ENCODE data around the gene ANKRD11.
A peak's percentile ranks its signal among the peaks of the same experiment; 100 is the strongest.
"Not testable (repeated sequence)": the region's sequence is repeated elsewhere in the genome, so short reads cannot be mapped to it uniquely, and the experiment has no call there.

ANKRD11 gene

DNA sequence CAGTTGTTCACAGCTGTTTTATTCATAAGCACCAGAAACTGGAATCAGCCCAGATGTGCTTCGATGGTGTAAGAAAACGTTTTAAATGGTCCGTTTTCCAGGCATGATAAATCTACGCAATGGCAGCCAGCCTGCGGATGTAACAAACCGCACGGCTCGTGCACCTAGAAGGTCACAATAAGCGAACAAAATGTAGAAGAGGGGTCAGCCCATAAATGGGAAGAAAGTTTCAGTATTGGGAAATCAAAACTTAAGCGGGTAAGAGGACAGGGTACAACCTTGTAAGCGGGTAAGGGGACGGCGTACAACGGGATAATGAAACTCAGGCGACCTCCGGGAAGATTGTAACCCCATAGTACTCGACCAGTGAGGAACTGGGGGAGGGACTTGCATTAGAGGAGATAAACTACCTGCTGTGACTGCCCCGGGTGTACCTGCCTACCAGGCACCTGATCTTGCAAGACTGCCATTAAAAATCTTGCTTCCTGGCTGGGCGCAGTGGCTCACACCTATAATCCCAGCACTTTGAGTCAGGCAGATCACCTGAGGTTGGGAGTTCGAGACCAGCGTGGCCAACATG is 66.6 kb downstream of the ANKRD11 start:
- no peak for DNase-seq

DNA sequence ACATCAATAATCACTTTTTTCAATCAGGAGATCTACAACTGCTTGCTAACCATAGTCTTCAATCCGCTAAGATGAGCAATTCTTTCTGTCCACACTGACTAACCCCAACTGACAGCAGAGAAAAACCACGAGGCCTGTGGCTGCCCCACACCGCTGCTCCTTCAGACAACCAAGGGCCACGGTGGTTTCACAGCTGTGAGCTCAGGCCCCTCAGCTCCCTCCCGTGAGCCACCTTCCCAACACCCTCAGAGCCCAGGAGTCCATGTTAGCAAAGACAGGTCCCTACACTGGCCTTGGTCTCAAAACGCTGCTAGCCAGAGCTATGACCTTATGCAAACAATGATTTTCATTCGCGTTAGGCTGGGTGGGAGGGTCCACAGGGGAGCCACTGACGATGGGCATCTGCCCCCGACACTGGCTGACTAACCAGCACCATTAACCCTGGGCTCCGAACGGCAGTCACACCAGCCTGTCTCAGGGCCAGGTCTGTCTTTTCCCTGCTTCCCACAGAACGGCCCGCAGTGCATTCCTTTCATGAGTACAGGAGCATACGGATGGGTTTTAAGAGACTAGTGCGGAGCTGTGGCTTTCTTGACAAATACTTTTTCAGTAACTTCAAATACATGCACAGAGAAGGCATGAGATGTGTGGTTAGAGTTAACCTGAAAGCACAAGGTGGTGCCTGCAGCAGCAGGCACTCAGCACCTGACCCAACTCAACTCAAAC is 67.3 kb downstream of the ANKRD11 start:
- DNase-seq, result peak; percentile 77

DNA sequence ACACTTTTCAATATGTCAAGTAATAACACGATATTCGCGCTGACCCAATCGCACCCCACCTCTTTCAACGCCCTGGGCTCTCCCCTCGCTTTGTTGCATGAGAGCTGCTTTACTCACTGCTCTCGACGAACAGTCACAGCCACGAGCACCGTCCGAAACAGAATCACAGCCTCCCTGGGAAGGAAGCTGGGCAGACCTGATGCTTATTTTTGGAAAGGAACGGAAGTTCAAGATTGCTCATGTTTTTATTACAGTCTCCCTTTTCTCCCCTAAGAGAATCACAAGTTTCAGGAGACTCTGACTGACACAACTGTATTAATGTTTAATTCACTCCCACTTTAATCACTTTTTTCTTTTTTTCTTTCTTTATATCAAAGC is 67.8 kb downstream of the ANKRD11 start:
- peak; percentile 69 for DNase-seq

DNA sequence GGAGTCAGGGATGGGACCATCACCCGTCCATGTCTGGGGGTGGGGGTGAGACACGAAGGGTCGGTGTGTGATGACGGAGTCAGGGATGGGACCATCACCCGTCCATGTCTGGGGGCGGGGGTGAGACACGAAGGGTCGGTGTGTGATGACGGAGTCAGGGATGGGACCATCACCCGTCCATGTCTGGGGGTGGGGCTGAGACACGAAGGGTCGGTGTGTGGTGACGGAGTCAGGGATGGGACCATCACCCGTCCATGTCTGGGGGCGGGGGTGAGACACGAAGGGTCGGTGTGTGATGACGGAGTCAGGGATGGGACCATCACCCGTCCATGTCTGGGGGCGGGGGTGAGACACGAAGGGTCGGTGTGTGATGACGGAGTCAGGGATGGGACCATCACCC is 69.1 kb downstream of the ANKRD11 start:
- not testable (repeated sequence) for DNase-seq

DNA sequence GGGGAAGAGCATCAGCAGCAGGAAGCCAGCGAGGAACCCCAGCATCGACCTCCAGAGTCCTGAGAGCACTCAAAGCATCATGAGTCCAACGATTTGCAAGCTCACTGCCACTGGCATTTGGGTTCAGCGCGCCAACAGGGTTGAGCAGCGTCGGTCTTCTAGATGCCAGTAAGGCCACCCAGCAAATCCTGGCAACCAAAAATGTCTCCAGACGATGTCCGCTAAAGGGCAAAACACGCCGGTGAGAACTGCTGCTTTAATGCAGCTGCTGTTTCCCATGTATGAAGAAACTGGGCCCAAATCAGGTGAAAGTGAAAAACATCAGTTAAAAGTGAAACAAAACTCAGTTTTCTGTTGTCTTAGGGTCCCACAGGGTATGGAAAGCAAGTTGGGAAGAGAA is 70.2 kb downstream of the ANKRD11 start:
- DNase-seq, result no peak

DNA sequence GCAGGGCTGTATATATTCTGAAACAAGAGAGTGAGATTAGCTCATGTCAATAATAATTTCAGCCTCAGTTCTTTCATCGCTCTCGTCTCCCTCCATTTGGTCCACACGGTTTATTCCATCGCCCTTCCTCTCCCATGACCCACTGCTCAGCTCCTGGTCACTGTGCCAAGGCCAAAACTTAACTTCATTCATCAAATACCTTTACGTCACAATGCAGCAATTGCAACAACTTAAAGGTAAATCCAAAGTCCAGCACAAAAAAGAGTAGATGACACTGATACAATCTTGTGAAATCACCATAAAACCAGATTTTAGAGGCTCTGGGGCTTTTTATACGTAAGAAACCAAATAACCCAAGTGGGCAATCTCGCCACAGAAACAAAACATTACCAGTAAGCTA is 72.0 kb downstream of the ANKRD11 start:
- DNase-seq, result no peak

DNA sequence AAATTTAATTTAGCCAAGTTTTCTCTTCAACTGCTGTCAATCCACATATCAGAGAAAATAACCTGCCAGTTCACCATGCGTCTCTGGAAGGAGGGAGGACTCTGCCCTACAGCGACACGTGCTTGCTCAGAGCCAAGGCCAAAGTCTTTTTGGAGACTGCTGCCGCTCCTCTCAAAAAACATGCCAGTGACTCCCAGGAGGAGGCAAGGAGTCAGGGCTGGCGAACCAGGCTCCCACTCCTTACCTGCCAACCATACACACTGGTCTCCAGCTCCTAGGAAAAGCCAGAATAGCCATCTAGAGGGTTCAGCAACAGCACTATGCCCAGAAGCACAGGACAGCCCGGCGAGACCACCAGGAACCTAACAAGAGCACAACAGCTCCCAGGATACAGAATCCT is 73.0 kb downstream of the ANKRD11 start:
- no peak for DNase-seq

DNA sequence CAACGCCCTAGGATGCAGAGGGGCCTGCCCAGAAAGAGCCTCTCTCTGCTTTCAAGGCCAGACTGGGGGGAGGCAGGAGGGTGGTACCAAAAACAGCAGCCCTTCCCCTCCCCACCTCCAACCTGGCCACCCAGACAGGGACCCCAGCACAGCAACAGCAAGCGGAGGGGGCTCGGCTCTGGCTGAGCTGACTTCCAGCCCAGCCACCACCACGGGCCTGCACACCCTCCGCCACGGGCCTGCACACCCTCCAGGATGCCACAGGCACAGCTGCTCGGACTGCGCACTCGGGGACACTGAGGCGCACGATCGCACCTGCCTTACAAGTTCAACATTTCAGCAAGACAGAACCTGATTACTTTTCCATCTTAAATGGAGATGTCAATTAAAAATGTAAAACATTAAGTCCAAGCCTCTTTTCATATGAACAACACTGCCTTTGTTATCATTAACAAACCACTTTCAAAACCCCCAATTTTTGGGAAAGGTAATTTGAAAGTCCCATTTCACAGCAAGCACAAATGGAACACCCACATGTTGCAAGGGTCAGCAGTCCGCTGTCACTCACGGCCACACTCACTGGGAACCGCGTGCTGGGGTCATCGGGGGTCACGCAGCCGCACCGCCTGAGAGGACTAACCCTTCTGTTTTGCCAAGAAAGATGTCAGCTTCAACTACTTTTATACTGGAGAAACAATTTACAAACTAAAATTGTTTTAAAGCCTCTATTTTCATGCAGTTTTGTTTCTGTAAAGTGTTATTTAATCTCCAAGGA is 76.4 kb downstream of the ANKRD11 start:
- DNase-seq, result no peak

DNA sequence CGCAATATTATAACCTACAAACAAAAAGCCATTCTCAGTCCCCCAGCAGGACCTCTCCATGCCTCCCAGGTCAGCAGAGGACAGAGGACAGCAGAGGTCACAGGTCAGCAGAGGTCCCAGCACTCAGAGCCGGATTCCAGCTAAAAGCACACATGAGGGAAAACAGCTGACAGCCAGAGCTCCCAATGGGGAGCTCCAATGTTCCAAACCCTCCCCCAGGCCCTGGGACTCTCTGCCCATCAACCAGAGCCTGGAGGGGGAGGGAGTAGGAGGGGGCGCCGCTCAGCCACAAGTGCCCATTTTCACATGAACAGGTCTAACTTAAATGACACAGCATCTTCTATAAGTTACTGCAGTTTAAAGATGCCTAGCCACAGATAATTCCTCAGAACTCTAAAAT is 77.5 kb downstream of the ANKRD11 start:
- DNase-seq, result no peak

DNA sequence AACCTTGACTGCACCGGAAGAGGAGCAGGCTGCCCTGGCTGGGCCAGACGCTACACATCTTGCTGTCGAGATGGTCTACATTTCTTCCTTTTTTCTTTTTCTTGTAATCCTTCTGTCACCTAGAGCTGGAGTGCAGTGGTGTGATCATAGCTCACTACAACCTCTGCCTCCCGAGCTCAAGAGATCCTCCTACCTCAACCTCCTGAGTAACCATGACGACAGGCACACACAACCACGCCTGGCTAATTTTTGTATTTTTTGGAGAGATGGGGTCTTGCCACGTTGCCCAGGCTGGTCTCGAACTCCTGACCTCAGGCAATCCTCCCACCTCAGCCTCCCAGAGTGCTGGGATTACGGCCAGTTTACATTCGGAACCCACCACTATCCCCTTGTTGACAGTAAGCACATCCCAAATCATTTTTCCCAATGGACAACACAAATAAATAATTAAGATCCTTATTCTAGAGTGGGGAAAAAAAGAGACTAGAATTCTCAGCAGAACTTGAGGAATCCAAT is 79.0 kb downstream of the ANKRD11 start:
- no peak for DNase-seq

DNA sequence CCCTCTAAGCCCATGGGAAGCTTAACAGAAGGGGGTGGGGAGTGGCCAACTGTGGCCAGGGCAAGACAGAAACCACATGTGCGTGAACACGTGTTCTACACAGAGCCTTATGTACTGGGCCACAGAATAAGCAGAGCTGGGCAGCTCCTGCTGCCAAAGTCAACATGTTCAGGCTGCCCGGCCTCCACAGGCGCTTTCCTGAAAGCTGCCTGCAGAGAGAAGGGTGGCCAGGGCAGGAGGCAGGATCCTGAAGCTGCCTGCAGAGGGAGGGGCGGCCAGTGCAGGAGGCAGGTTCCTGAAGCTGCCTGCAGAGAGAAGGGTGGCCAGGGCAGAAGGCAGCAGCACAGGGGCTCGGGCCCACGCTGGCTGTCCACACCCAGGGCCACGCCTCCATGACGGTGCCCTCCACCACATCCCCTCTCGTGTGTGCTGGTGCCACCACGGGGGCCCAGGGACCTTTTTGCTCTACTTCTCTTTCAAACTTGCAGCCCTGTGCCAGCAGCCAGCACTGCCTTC is 79.5 kb downstream of the ANKRD11 start:
- DNase-seq, result no peak

DNA sequence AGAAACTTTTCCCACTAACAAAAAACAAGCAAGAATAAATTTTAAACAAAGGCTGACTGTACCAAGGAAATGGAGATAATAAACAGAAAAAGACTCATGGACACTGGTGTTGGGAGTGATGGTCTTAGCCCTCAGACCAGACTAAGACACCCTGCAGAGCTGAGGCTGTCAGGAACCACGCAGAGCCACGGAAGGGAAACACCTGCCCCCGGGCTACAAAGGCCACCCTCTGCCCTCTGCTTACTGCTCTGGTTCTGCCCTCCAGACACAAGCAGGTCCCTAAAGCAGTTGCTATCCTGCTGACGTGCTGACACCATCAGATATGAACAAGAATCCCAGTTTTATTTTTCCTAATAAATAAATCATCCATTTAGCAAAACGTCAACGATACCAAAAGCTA is 80.0 kb downstream of the ANKRD11 start:
- no peak for DNase-seq

DNA sequence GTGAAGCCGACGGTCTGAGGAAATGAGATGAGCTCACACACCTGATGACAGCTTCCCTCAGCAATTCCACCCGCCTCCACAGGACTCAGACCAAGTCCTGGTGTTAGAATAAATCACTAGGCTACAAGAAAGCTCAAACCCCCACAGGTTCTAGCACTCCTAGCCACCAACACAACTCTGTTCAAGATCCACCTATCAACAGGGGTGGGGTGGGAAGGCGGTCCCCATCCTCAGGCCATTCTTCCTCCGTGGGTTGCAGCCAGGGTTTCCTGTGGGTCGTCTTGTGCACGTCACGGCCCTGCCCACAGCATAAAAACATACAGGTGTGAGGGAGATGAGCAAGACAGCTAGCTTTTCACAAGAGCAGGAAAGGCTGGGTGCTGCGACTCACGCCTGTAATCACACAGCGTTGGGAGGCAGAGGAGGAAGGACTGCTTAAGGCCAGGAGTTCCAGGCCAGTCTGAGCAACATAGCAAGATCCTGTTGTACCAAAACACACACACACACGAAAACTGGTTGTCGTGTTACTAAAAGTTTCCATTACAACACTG is 81.1 kb downstream of the ANKRD11 start:
- DNase-seq, result peak; percentile 43

DNA sequence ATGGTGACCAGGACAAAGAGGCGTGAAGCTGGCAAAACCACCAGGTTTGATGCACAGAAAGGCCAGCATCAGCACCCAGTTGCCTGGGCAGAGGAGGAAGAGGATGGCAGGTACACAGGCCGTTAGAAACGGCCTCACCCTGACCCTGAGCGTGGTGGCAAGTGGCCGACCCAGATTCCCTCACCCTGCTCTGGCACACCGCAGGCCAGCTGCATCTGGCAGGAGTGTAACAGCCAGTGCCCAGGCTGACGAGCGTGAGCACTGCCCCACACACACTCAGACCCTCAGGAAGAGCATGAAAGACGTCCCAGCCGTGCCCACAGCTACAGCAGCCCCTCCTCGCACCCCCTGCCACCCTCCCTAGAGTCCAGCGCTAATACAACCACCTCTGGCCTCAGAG is 82.0 kb downstream of the ANKRD11 start:
- DNase-seq, result no peak

DNA sequence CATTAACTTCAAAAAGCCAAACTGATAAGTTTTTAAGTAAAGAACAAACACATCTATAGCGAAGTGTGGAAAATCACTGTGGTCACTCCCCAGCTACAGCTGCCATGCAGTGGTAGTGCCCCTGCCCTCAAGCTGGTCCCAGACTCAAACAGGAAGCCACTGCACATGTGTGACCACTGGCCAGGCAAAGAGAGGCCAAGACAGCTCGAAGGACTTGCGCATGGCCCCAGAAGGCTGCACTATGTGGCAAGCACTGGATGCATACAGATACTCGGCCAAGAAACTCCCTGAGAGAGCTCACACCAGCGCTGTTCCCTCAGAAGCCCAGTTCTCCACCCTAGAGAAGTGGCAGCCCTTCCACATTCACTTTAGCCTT is 82.4 kb downstream of the ANKRD11 start:
- DNase-seq, result no peak

DNA sequence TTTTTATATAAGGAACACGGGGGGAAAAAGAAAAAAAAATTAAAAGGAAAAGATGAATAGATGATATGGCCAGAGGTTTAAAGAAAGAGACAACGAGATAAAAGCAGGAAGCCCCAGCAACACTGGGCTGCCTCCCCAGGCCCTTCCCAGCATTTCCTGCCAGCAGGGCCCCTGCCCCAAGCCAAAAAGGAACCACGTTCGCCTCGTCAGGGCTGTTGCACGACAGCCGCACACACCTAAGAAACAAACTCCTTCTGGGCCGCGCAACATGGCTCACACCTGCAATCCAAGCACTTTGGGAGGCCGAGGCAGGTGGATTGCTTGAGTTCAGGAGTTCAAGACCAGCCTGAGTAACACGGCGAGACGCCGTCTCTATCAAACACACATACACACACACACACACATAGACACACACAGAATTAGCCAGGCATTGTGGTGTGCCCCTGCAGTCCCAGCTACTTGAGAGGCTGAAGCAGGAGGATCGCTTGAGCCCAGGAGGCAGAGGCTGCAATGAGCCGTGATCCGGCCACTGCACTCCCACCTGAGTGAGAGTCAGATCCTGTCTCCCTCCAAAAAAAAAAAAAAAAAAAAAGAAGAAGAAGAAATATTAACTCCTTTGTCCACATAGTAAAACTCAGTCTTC is 83.0 kb downstream of the ANKRD11 start:
- DNase-seq, result no peak

DNA sequence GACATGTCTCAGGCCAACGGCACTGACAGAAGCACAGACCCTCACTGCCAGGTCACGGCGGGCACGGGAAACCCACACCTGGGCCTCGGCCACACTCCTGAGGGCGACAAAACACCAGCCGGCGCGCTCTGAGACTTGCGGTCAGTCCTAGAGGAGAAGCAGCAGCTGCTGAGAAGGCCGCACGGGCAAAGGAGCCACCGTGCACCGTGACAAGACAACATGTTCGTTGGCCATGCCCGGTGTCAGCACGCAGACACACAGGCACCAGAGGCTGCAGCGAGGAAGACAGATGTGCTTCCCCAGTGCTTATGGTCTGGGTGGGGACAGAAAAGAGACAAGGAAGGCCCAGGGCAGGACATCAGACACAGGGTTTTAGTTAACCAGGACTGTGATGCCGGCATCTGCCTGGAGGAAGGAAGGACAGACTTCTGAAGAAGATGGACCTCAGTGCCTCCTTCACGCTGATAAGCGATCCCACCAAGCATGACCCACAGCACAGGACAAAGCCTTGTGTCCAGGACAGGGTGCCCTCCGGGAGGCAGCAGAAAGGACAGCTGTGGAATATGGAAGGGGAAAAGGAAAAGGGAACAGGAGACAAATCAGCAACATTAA is 84.0 kb downstream of the ANKRD11 start:
- DNase-seq, result no peak

DNA sequence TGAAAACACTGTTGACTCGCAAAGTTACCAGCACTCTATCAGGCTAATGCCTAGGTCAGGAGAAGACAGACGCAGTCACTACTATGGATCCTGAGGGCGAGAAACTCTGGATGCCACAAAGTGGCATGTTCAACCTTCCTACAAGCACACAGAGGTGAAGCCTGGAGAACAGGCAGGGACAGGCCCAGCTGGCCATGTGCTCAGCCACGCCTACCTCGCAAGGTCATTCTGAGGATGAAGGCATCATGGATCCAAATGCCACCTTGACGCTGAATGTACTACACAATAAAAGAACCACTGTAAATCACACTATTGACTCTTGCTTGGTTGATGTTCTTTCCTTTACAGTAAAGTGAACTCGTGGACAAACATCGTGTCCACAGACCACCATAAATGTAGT is 85.8 kb downstream of the ANKRD11 start:
- DNase-seq, result no peak

DNA sequence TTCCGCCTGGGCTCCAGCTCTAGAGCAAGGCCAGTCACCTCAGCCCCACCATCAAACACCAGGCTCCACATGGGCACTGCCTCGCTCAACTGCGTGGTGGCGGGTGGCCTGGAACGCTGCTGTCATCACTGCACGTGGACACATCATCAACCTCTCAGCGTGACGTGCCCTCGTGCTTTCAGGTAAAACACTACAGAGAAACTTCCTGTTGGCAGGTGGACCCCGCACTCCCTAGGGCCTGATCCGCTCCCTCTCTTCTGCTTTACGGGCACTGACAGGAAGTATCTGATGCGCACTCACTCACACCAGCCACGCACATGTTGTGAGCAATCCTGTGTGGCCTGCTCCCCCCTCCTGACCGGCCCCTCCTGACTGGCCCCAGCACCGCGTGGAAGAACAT is 87.4 kb downstream of the ANKRD11 start:
- no peak for DNase-seq

DNA sequence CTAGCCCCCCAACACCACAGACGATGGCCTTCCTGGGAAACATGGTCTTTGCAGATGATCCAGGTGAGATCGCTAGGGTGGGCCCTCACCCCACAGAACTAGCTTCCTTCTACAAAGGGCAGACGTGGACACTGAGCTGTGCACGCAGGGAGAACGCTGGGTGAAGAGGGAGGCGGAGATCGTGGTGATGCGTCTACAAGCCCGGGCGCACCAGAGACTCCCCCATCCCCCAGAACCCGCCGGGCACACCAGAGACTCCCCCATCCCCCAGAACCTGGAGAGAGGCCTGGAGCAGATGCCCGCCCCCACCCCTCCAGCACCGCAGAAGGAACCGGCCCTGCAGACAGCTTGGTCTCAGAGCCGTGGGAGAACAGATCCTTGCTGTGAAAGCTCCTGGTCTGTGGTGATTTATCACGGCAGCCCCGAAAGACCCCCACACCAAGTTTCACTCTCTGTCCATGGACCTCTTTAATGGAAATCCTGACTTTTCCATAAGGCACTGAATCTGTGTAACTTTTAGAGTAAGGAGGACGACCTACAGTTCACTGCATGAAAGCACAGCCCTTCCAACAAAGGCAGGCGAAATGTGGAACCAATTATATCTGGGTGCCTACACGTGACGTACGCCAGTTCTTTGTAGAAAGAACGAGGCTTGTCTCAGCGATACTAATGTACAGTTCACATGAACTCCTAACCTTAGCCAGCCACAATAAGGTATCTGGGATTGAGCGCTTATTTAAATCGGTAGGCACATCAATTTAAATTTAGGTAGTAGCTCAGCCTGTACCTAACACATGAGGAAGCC is 88.5 kb downstream of the ANKRD11 start:
- no peak for DNase-seq

DNA sequence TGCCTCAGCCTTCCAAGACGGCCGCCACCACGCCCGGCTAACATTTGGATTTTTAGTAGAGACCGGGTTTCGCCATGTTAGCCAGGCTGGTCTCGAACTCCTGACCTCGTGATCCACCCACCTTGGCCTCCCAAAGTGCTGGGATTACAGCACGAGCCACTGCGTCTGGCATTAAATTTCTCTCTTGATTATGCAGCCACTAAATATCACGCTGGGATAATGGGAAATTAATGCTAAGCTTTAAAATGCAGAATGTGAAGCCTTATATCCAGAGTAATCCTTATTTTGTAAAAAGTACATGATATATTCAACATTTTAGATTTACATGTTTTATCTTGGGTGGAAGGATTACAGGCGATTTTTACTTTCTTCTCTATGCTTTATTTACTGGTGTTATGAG is 89.2 kb downstream of the ANKRD11 start:
- no peak for DNase-seq

DNA sequence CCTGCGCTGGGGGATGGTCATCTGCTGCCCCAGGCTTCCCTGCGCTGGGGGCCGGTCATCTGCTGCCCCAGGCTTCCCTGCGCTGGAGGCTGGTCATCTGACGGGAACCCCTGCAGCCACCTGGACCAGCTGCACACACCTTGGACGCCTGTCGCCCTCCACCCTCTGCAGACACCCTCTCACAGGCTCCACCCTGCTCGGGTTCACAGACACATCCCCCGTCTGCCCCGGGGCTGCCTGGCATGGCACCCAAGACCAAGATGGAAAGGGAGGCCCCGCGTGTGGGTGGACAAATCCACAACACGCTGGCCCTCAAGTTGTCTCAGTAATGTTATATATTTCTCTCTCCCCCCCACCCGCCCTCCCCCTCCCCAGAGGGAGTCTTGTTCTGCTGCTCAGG is 89.6 kb downstream of the ANKRD11 start:
- no peak for DNase-seq
